HG02610 (cell line): Measurements from ENCODE around the gene ZNF432.
"Not testable (repeated sequence)": the region's sequence is repeated elsewhere in the genome, so short reads cannot be mapped to it uniquely, and the experiment has no call there.

Experiments
- ATAC-seq: cut with Tn5 transposase; IDR thresholded peaks from one replicate; pipeline ENCODE4 v1.9.1; 2021; ENCODE audit warnings: mild to moderate bottlenecking, moderate library complexity; ENCODE audit not compliant: unreplicated experiment

Gene ZNF432

GRCh38 chr19:52048555-52049501, at the start of gene ZNF432:
Gene ZNF432 (minus strand): TSS chr19:52048838. CDS start chr19:52046868, 1,970 bp downstream.
- ATAC-seq, result peak; percentile 91

- ATAC-seq, result not testable (repeated sequence)
Measured at GRCh38 chr19:52096416-52096815, 47.8 kb upstream of the ZNF432 start.

- ATAC-seq, result peak; percentile 89
Measured at GRCh38 chr19:52095172-52096014, 46.8 kb upstream of the ZNF432 start, which contains the start of gene ZNF841. Gene ZNF841 (minus strand): TSS chr19:52095765. CDS start chr19:52084801, 10,964 bp downstream.

GRCh38 chr19:52094526-52095130, 46.0 kb upstream of the ZNF432 start:
- ATAC-seq, result no peak

GRCh38 chr19:52086481-52086880, 37.8 kb upstream of the ZNF432 start:
- ATAC-seq, result no peak

- no peak for ATAC-seq
Measured at GRCh38 chr19:52070496-52070895, 21.9 kb upstream of the ZNF432 start.

- no peak for ATAC-seq
Measured at GRCh38 chr19:52069653-52070052, 21.0 kb upstream of the ZNF432 start.

GRCh38 chr19:52066258-52066863, 17.7 kb upstream of the ZNF432 start:
- no peak for ATAC-seq

GRCh38 chr19:52065399-52065798, 16.8 kb upstream of the ZNF432 start:
- ATAC-seq, result no peak

GRCh38 chr19:52056480-52056879, 7.8 kb upstream of the ZNF432 start:
- ATAC-seq, result not testable (repeated sequence)

- not testable (repeated sequence) for ATAC-seq
Measured at GRCh38 chr19:52051736-52052135, 3.1 kb upstream of the ZNF432 start.

- ATAC-seq, result no peak
Measured at GRCh38 chr19:52039169-52039568, 9.5 kb downstream of the ZNF432 start.

- no peak for ATAC-seq
Measured at GRCh38 chr19:52034051-52034728, 14.4 kb downstream of the ZNF432 start.

- ATAC-seq, result no peak
Measured at GRCh38 chr19:52028780-52029123, 19.9 kb downstream of the ZNF432 start.

- peak; percentile 85 for ATAC-seq
Measured at GRCh38 chr19:52028027-52028779, 20.4 kb downstream of the ZNF432 start, which contains the start of gene ZNF614. Gene ZNF614 (minus strand): TSS chr19:52028379. CDS start chr19:52025745, 2,634 bp downstream.

GRCh38 chr19:52026255-52026990, 22.2 kb downstream of the ZNF432 start:
- ATAC-seq, result not testable (repeated sequence)

- ATAC-seq, result not testable (repeated sequence)
Measured at GRCh38 chr19:52024478-52024877, 24.2 kb downstream of the ZNF432 start.

- ATAC-seq, result no peak
Measured at GRCh38 chr19:52022193-52022592, 26.4 kb downstream of the ZNF432 start.

GRCh38 chr19:52020506-52020905, 28.1 kb downstream of the ZNF432 start:
- no peak for ATAC-seq
